ENCODE measurements around the gene MZB1.
"Not testable (repeated sequence)": the region's sequence is repeated elsewhere in the genome, so short reads cannot be mapped to it uniquely, and the experiment has no call there.

The MZB1 gene

GRCh38 chr5:139391570-139392323 lies 2.0 kb upstream of the MZB1 start:
- DNase-seq, result no peak

GRCh38 chr5:139390639-139391569 lies 1.2 kb upstream of the MZB1 start:
- no peak for DNase-seq

- no peak for DNase-seq
Measured at GRCh38 chr5:139388198-139388821, 1.4 kb downstream of the MZB1 start.

- no peak for DNase-seq
Measured at GRCh38 chr5:139387611-139388197, 2.0 kb downstream of the MZB1 start.

- not testable (repeated sequence) for DNase-seq
Measured at GRCh38 chr5:139386956-139387355, 2.8 kb downstream of the MZB1 start.

- no peak for DNase-seq
Measured at GRCh38 chr5:139386050-139386438, 3.7 kb downstream of the MZB1 start.

GRCh38 chr5:139385061-139386049 lies 4.4 kb downstream of the MZB1 start:
- DNase-seq, result peak; percentile 60

- no peak for DNase-seq
Measured at GRCh38 chr5:139384591-139385051, 5.1 kb downstream of the MZB1 start.

GRCh38 chr5:139383993-139384590 lies 5.6 kb downstream of the MZB1 start:
- DNase-seq, result no peak

GRCh38 chr5:139383275-139383992 lies 6.3 kb downstream of the MZB1 start, which contains the start of gene SLC23A1:
SLC23A1 (minus strand) TSS chr5:139383297; CDS start chr5:139383253, 44 bp downstream.
- DNase-seq, result no peak

GRCh38 chr5:139382807-139383206 lies 6.9 kb downstream of the MZB1 start:
- DNase-seq, result no peak

- no peak for DNase-seq
Measured at GRCh38 chr5:139381837-139382761, 7.6 kb downstream of the MZB1 start.

GRCh38 chr5:139379626-139380449 lies 9.9 kb downstream of the MZB1 start:
- no peak for DNase-seq

GRCh38 chr5:139378941-139379361 lies 10.8 kb downstream of the MZB1 start:
- no peak for DNase-seq

- no peak for DNase-seq
Measured at GRCh38 chr5:139378101-139378825, 11.4 kb downstream of the MZB1 start.

GRCh38 chr5:139377226-139377625 lies 12.5 kb downstream of the MZB1 start:
- DNase-seq, result no peak

- no peak for DNase-seq
Measured at GRCh38 chr5:139376364-139376763, 13.3 kb downstream of the MZB1 start.

GRCh38 chr5:139374909-139375308 lies 14.8 kb downstream of the MZB1 start:
- DNase-seq, result no peak
